Stimulated activated CD8-positive, alpha-beta memory T cell treated with anti-CD3 and anti-CD28 coated beads, Interleukin-7, amount 100 ng/mL, for 1 hour (primary cell): ENCODE data around the gene TSPYL2.

Experiments
- DNase-seq, 2 donors: peaks; one replicate each; pipeline ENCODE4 v3.0.0-alpha.2; 2020; ENCODE audit warnings: low read depth in 2 of 2

Gene TSPYL2

GRCh38 chrX:53080628-53081580, 1.3 kb upstream of the TSPYL2 start:
- no peak for DNase-seq

- DNase-seq, result no peak
Observed at GRCh38 chrX:53082773-53083616, 828 bp downstream of the TSPYL2 start.

- DNase-seq, result no peak
Observed at GRCh38 chrX:53084043-53084570, 1.9 kb downstream of the TSPYL2 start.

GRCh38 chrX:53084863-53085262, 2.7 kb downstream of the TSPYL2 start:
- DNase-seq, result no peak

- no peak for DNase-seq
Observed at GRCh38 chrX:53085661-53086229, 3.6 kb downstream of the TSPYL2 start.

GRCh38 chrX:53086464-53086863, 4.3 kb downstream of the TSPYL2 start:
- no peak for DNase-seq

- DNase-seq, result no peak
Observed at GRCh38 chrX:53087388-53087831, 5.2 kb downstream of the TSPYL2 start.

- DNase-seq, result no peak
Observed at GRCh38 chrX:53088136-53088974, 6.2 kb downstream of the TSPYL2 start.

GRCh38 chrX:53089224-53089842, 7.2 kb downstream of the TSPYL2 start:
- DNase-seq, result no peak

- no peak for DNase-seq
Observed at GRCh38 chrX:53089925-53090324, 7.8 kb downstream of the TSPYL2 start.

- no peak for DNase-seq
Observed at GRCh38 chrX:53091354-53091753, 9.2 kb downstream of the TSPYL2 start.

GRCh38 chrX:53093177-53093655, 11.0 kb downstream of the TSPYL2 start:
- DNase-seq, result no peak

GRCh38 chrX:53093748-53094581, 11.8 kb downstream of the TSPYL2 start, which contains the start of gene KANTR:
KANTR (plus strand) TSS chrX:53094142; CDS start chrX:53124273, 30,131 bp downstream.
- DNase-seq, result peak; percentile 50 to 53

GRCh38 chrX:53094582-53094905, 12.4 kb downstream of the TSPYL2 start:
- no peak for DNase-seq

GRCh38 chrX:53095796-53096195, 13.6 kb downstream of the TSPYL2 start:
- no peak for DNase-seq

GRCh38 chrX:53114864-53115549, 32.8 kb downstream of the TSPYL2 start:
- DNase-seq, result no peak

- DNase-seq, result no peak
Observed at GRCh38 chrX:53115550-53115874, 33.3 kb downstream of the TSPYL2 start.

GRCh38 chrX:53116101-53116500, 33.9 kb downstream of the TSPYL2 start:
- DNase-seq, result no peak

- DNase-seq, result no peak
Observed at GRCh38 chrX:53122013-53122412, 39.8 kb downstream of the TSPYL2 start.
